GM18870 (cell line): ENCODE results near the gene IKBKE.
A peak's percentile ranks its signal among the peaks of the same experiment; 100 is the strongest.

ENCODE experiments used
- ATAC-seq: cut with Tn5 transposase; IDR thresholded peaks from one replicate; pipeline ENCODE4 v1.9.1; 2021; ENCODE audit warnings: moderate library complexity; ENCODE audit not compliant: unreplicated experiment

The IKBKE gene

GRCh38 chr1:206453111-206453510 lies 17.2 kb upstream of the IKBKE start:
- ATAC-seq = no peak

GRCh38 chr1:206455289-206455665 lies 15.0 kb upstream of the IKBKE start:
- no peak for ATAC-seq

GRCh38 chr1:206455666-206456344 lies 14.5 kb upstream of the IKBKE start:
- ATAC-seq = no peak

GRCh38 chr1:206456577-206457370 lies 13.5 kb upstream of the IKBKE start:
- ATAC-seq = no peak

- ATAC-seq = no peak
These were observed 12.7 kb upstream of the IKBKE start for GRCh38 chr1:206457408-206458120.

GRCh38 chr1:206459703-206460102 lies 10.6 kb upstream of the IKBKE start:
- no peak for ATAC-seq

- ATAC-seq = no peak
These were observed 9.3 kb upstream of the IKBKE start for GRCh38 chr1:206460836-206461426.

GRCh38 chr1:206461602-206462455 lies 8.4 kb upstream of the IKBKE start:
- peak; percentile 51 for ATAC-seq

GRCh38 chr1:206463137-206463536 lies 7.1 kb upstream of the IKBKE start:
- no peak for ATAC-seq

- ATAC-seq = no peak
These were observed 6.4 kb upstream of the IKBKE start for GRCh38 chr1:206463911-206464310.

- no peak for ATAC-seq
These were observed 5.8 kb upstream of the IKBKE start for GRCh38 chr1:206464456-206464964.

GRCh38 chr1:206465951-206466350 lies 4.3 kb upstream of the IKBKE start:
- no peak for ATAC-seq

GRCh38 chr1:206466840-206467649 lies 3.2 kb upstream of the IKBKE start:
- ATAC-seq = no peak

- ATAC-seq = no peak
These were observed 2.4 kb upstream of the IKBKE start for GRCh38 chr1:206467915-206468314.

GRCh38 chr1:206468571-206468970 lies 1.7 kb upstream of the IKBKE start:
- no peak for ATAC-seq

GRCh38 chr1:206469411-206469932 lies 804 bp upstream of the IKBKE start:
- no peak for ATAC-seq

GRCh38 chr1:206470692-206471414 lies 577 bp downstream of the IKBKE start:
- no peak for ATAC-seq

- no peak for ATAC-seq
These were observed 1.1 kb downstream of the IKBKE start for GRCh38 chr1:206471415-206471801.

- no peak for ATAC-seq
These were observed 1.7 kb downstream of the IKBKE start for GRCh38 chr1:206472024-206472423.
